Kidney epithelial cell (primary cell): ENCODE data around the gene RNASEL. TPM values are rescaled to one million over a fixed set of nuclear protein-coding genes. Genes with fewer than 3 reads are reported as not detected.

Experiments used
- DNase-seq: peaks from one replicate; pipeline ENCODE4 v3.0.0-alpha.2; 2010; ENCODE audit warnings: low read depth
- H3K27me3 ChIP-seq: 2 replicates; pipeline ENCODE4 v1.6.0; 2011; ENCODE audit warnings: low read length; ENCODE audit not compliant: control insufficient read depth, insufficient read depth
- H3K36me3 ChIP-seq: 2 replicates; pipeline ENCODE4 v1.5.1; 2011; ENCODE audit warnings: low read length; ENCODE audit not compliant: control insufficient read depth, insufficient read depth
- H3K4me3 ChIP-seq: 2 replicates; pipeline ENCODE4 v1.5.1; 2011; ENCODE audit warnings: low read depth, mild to moderate bottlenecking, control low read depth, low read length
- total RNA-seq: library from RNA; depleted of rRNA; stranded (reverse); fragments of >200 nt; gene quantifications from 2 replicates; pipeline ENCODE4 v1.2.3, GENCODE V29; 2015
- TF ChIP-seq, protein P1 (sequence below): IDR thresholded peaks from 2 replicates; pipeline ENCODE4 v1.5.1; 2011; ENCODE audit warnings: mild to moderate bottlenecking, moderate library complexity, low read length, control low read depth, inconsistent platforms; ENCODE audit not compliant: insufficient read depth, poor library complexity, severe bottlenecking

Gene RNASEL, protein sequence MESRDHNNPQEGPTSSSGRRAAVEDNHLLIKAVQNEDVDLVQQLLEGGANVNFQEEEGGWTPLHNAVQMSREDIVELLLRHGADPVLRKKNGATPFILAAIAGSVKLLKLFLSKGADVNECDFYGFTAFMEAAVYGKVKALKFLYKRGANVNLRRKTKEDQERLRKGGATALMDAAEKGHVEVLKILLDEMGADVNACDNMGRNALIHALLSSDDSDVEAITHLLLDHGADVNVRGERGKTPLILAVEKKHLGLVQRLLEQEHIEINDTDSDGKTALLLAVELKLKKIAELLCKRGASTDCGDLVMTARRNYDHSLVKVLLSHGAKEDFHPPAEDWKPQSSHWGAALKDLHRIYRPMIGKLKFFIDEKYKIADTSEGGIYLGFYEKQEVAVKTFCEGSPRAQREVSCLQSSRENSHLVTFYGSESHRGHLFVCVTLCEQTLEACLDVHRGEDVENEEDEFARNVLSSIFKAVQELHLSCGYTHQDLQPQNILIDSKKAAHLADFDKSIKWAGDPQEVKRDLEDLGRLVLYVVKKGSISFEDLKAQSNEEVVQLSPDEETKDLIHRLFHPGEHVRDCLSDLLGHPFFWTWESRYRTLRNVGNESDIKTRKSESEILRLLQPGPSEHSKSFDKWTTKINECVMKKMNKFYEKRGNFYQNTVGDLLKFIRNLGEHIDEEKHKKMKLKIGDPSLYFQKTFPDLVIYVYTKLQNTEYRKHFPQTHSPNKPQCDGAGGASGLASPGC
- total RNA-seq = 5.7 and 5.8 TPM in 2 replicates

DNA sequence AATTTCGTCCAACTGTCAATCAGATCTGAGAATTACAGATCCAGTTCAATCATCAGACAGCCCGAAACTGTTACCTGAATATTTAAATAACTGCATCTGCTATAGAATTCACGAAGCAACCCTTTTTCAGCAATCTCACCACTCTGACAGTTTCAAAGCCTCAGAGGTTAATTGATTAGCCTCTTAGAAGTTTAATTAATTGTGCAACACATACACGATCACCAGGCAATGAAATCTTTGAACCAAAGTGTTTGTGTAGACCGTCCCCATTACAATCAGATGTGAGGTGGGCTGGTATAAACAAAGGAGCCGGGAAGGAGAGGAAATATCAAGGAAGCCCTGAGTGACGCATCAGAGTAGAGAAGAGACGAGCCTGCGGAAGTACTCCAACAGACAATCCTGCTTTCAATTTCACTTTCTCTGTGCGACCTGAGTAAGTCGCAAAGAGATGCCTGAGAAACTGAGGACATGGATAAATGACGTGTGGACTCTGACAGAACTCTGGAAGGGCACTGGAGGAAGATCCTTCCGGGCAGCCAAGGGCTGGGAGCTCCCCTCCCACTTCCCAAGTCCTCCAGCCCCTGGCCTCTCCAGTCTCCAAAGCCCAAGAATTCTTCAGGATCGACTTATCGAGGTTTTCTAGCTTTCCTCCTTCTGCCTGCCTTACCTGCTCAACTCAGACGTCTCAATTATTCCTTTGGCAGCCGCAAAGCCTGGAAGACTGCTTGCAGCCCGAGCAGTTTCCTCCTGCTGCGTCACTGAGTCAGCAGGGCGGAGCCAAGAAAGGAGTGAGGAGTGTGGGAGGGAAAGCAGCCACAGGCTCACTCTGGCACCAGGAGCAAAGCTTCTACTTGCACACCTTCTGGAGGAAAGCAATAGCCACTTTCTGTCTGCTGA, at the start of gene RNASEL:
Gene RNASEL (minus strand): TSS at position 757 of the 897 bp plus-strand sequence. CDS start 2,450 bp downstream, outside the sequence.
- H3K36me3 ChIP-seq = no peaks in the 10 kb centered on the region
- H3K4me3 ChIP-seq = peak within 1 kb of the TSS; percentile 74
- TF ChIP-seq, protein P1, sequence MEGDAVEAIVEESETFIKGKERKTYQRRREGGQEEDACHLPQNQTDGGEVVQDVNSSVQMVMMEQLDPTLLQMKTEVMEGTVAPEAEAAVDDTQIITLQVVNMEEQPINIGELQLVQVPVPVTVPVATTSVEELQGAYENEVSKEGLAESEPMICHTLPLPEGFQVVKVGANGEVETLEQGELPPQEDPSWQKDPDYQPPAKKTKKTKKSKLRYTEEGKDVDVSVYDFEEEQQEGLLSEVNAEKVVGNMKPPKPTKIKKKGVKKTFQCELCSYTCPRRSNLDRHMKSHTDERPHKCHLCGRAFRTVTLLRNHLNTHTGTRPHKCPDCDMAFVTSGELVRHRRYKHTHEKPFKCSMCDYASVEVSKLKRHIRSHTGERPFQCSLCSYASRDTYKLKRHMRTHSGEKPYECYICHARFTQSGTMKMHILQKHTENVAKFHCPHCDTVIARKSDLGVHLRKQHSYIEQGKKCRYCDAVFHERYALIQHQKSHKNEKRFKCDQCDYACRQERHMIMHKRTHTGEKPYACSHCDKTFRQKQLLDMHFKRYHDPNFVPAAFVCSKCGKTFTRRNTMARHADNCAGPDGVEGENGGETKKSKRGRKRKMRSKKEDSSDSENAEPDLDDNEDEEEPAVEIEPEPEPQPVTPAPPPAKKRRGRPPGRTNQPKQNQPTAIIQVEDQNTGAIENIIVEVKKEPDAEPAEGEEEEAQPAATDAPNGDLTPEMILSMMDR = no peak
- peak; percentile 42 for DNase-seq
- H3K27me3 ChIP-seq = no peaks in the 10 kb centered on the region

DNA sequence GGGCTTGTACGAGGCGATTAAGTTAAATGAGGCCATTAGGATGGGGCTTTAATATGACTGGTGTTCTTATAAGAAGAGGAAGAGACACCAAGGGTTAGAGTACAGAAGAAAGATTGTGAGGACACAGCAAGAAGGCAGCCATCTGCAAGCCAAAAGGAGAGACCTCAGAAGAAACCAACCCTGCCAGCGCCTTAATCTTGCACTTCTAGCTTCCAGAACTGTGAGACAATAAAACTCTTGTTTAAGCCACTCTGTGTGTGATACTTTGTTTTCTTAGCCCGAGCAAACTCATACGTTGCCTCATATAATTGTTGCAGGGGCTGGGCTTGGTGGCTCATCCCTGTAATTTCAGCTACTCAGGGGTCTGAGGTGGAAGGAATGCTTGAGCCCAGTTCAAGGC, 48.7 kb upstream of the RNASEL start:
- TF ChIP-seq, protein P1 = no peak
- DNase-seq = no peak
- Histone ChIP-seq H3K4me3 (no peak overlapping the region), H3K36me3 (no peaks in the 10 kb centered on the region), H3K27me3 (no peaks in the 10 kb centered on the region)

DNA sequence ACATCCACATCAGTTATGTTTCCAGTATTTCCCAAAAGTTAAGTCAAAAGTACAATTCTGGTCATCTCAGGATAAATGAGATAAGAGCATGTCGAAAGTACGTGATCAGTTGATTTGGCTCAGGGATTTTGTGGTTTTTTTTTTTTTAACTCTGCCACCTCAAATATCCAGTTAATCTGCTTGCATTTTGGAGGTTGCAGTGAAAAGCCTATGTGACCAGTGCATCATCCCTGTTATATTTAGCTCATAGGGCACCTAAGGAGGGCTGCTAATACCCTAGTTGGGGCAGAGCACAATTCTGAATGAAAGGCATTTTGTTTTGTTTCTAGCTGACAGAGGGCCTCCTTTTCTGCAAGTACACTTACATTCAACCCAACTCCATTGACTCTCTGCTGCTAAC, 46.8 kb upstream of the RNASEL start:
- DNase-seq = no peak
- no peaks in the 10 kb centered on the region for H3K36me3 ChIP-seq
- TF ChIP-seq, protein P1 = no peak
- no peak overlapping the region for H3K4me3 ChIP-seq
- H3K27me3 ChIP-seq = no peaks in the 10 kb centered on the region

DNA sequence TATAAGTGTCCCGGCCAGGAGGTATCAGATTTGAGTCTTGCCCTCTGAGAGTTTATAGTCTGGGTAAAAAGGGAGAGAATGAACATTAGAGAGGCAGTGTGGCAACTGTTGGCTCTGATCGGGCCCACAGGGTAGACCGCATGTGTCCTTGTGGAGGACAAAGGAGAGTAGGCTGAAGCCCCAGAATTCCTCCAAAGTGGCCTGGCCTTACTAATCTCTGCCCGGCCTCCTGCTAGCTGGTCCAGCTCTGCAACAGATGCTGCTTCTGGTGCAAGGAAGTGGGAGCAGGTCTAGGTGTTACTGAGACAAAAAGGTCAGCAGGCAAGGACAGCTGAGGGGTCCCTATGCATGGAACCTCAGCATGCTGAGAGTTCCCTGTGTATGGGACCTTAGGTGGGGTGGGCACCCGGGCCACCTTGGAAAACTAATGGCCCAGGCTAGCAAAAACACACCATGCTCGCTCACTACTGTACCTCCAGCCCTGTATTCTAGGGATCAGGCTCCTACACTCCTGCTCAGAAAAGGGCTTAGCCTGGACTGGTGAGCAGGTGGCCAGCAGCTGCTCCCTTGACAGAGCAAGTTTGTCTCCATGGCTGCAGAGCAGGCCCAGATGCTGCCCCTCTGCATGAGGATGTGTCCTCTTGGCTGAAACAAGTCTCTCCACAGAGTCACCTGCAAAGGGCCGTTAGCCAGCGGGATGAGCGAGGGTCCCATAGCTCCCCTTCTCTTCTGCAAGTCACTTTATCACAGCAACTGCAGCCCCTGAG, 45.4 kb upstream of the RNASEL start:
- Histone ChIP-seq H3K4me3 (no peak overlapping the region), H3K36me3 (no peaks in the 10 kb centered on the region), H3K27me3 (no peaks in the 10 kb centered on the region)
- TF ChIP-seq, protein P1 = no peak
- DNase-seq = no peak

DNA sequence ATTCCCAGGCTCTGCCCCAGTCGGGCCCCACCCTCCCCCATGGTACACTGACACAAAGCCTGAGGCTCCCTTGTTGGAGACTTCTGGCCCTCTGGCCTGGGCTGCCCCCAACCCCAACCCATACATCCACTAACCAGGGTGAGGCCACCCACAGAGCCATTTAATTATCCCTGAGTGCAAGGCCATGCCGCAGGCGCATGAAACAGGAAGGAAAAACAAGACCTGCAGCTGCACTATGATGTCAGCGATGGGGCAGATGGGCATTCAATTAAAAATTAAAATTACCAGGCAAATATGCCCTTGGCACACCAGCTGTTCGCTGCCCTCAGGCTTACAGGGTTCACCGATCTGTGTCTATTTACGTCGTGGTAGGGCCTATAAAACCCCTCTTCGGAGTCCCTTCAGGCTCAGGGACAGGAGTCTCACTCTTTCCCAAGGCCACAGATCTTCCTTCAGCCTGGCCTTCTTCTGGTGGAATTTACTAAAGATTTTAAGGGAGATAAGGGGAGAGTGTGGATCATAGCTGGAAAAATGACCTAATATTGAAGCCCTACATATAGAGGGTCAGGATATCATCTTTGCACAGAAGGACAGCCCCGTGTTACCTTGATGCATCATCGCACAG, 44.7 kb upstream of the RNASEL start:
- no peak overlapping the region for H3K4me3 ChIP-seq
- no peak for DNase-seq
- TF ChIP-seq, protein P1 = no peak
- no peaks in the 10 kb centered on the region for H3K27me3 ChIP-seq
- no peaks in the 10 kb centered on the region for H3K36me3 ChIP-seq
